Heart left ventricle (tissue), 16 donors: ENCODE results near the gene CXADR. TPM values are rescaled to one million over a fixed set of nuclear protein-coding genes. Genes with fewer than 3 reads are reported as not detected.

Source experiments
- ATAC-seq, 4 donors: fragments of 200-7000 bp; cut with Tn5 transposase; one replicate each; pipeline ENCODE4 v1.9.1; 2020 to 2022; ENCODE audit warnings: moderate library complexity in 4 of 4, mild to moderate bottlenecking in 3 of 4, moderate number of reproducible peaks in 1 of 4
- DNase-seq, 5 donors: peaks; one replicate each; pipeline ENCODE4 v3.0.0-alpha.2; 2020
- H3K27ac ChIP-seq, 12 donors: fragments of 200-600 bp; sonication (generic) in 4 of 12; one replicate each; pipeline versions ENCODE4 v1.5.0 to v1.8.0; 2016 to 2022; ENCODE audit warnings: mild to moderate bottlenecking in 2 of 12
- H3K27me3 ChIP-seq, 9 donors: fragments of 200-600 bp; sonication (generic) in 2 of 9; one replicate each; pipeline versions ENCODE4 v1.5.1 to v1.8.0; 2016 to 2022; ENCODE audit warnings: mild to moderate bottlenecking in 3 of 9
- H3K36me3 ChIP-seq, 9 donors: fragments of 200-600 bp; sonication (generic) in 2 of 9; one replicate each; pipeline versions ENCODE4 v1.5.0 to v1.8.0; 2018 to 2022; ENCODE audit warnings: mild to moderate bottlenecking in 2 of 9
- H3K4me1 ChIP-seq, 12 donors: fragments of 200-600 bp; sonication (generic) in 4 of 12; one replicate each; pipeline versions ENCODE4 v1.5.0 to v1.8.0; 2016 to 2022; ENCODE audit warnings: mild to moderate bottlenecking in 3 of 12
- H3K4me3 ChIP-seq, 12 donors: fragments of 200-600 bp; sonication (generic) in 4 of 12; one replicate each; pipeline versions ENCODE4 v1.5.0 to v1.8.0; 2017 to 2022; ENCODE audit warnings: mild to moderate bottlenecking in 9 of 12, moderate library complexity in 4 of 12
- H3K9me3 ChIP-seq, 12 donors: fragments of 200-600 bp; sonication (generic) in 4 of 12; one replicate each; pipeline versions ENCODE4 v1.5.0 to v1.8.0; 2016 to 2022; ENCODE audit warnings: mild to moderate bottlenecking in 1 of 12
- POLR2A ChIP-seq, 2 donors: fragments of 450-650 bp; IDR thresholded peaks; one replicate each; pipeline ENCODE4 v1.6.1; 2017; ENCODE audit warnings: antibody characterized with exemption in 2 of 2, mild to moderate bottlenecking in 2 of 2, moderate library complexity in 2 of 2
- WGBS, 4 donors: extraction: QIAGEN DNeasy Blood & Tissue Kit in 2 of 4; methylation state at CpG; one replicate each; pipeline versions ENCODE4 v1.1.5 to v1.1.7; 2013 to 2018; 5-methylcytosine and 5-hydroxymethylcytosine counted together
- intact Hi-C, 10 donors: fragments of 100-400 bp; cut with DNase I; formaldehyde crosslinking; loops; one replicate each; pipeline versions ENCODE4 v1.11.1 to v1.14.2; 2022
- polyA plus RNA-seq, 2 donors: library from polyadenylated mRNA; stranded (reverse); fragments of 200-250 nt; gene quantifications; one replicate each; pipeline ENCODE4 v1.2.3, GENCODE V29; 2013
- total RNA-seq, 9 donors: library from RNA; depleted of rRNA in 2 of 9; stranded (reverse); fragments of >200 nt in 2 of 9; fragmentation: NEBNext Ultra II Directional in 3 of 9; extraction: Animal tissue kit (Norgen Biotek cat#: 25700) in 3 of 9; gene quantifications; one replicate each; pipeline versions ENCODE4 v1.1.0 to v1.2.4, GENCODE V29; 2016 to 2023
- TF ChIP-seq, protein P1 (sequence below), 12 donors: fragments of 200-600 bp; sonication (generic) in 4 of 12; IDR thresholded peaks; one replicate each; pipeline versions ENCODE4 v1.5.0 to v1.8.0; 2018 to 2022; ENCODE audit warnings: antibody characterized with exemption in 12 of 12, mild to moderate bottlenecking in 5 of 12
- donor health status: ischemic (EF 13 %, LVEDD 7.1; RV severe dilation, severe dysfunction).
- donor health status: healthy with polysubstance abuse.
- donor health status: DM: no; HTN: yes; CAD: no.
- donor health status: DM: no; HTN: no; CAD: no.
- donor health status: ischemic (EF 25% LVEDD 6.9; RV normal size, moderate dysfunction).
- donor health status: ischemic (EF 25% LVEDD 5.7; RV mildly dilated, moderate dysfunction).
- donor health status: healthy.
- donor health status: DM: yes; HTN: yes; CAD: no.
- donor health status: ischemic (EF 35%, LVEDD 5.7; RV mildly dilated, moderate dysfunction).
- donor health status: nonischemic (EF 11% LVEDD 7.7; RV severe dilation, severe dysfunction).
- donor health status: DM: yes; HTN: yes; CAD: no.
- donor health status: PGD.
- donor health status: ischemic (EF 29% LVEDD 5.4; RV normal size, mild dysfunction).
- donor health status: nonischemic (EF 23%, LVEDD 6.1; RV moderate dilation, normal function).

The CXADR gene
- total and polyA plus RNA-seq, 11 donors: 7.5 to 45.1 (median 29.3) TPM

DNA sequence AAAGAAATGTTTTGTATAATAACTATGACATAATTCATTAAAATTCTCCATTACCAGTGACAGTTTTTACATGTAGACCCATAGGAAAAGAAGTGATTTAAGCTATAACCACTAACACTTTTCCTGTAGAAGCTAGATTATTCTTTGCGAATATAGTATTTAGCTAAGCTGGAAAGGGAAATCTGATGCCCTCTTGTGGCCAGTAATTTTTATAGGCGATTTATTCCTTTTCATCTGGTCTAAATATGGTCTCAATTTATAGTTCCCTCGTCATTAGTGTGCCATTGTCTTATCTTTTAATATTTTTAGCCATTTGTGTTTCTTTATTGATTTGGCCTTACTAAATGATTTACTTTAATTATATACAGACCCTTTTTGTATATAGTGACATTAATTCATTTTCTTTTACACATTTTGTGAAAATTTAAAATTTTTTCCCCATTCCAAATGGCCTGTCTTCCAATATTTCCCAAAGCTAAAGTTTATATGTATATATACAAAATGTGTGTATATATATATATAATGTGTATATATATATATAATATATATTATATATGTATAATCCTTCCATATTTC lies 73.1 kb downstream of the CXADR start:
- Histone ChIP-seq H3K36me3 (no peaks in the 10 kb centered on the region), H3K9me3 (no peaks in the 10 kb centered on the region), H3K27ac (no peak overlapping the region), H3K4me1 (no peaks in the 10 kb centered on the region), H3K27me3 (no peaks in the 10 kb centered on the region), H3K4me3 (no peak overlapping the region)
- ATAC-seq (peak in 1 of 4 donors; percentile 39), DNase-seq (no peak)
- WGBS, 4 donors: 2 to 7% (median 3%) methylated on average over 3 of the region's 3 CpGs
- TF ChIP-seq POLR2A (IDR thresholded peaks at IDR 0.05): no peak
- TF ChIP-seq, protein P1, sequence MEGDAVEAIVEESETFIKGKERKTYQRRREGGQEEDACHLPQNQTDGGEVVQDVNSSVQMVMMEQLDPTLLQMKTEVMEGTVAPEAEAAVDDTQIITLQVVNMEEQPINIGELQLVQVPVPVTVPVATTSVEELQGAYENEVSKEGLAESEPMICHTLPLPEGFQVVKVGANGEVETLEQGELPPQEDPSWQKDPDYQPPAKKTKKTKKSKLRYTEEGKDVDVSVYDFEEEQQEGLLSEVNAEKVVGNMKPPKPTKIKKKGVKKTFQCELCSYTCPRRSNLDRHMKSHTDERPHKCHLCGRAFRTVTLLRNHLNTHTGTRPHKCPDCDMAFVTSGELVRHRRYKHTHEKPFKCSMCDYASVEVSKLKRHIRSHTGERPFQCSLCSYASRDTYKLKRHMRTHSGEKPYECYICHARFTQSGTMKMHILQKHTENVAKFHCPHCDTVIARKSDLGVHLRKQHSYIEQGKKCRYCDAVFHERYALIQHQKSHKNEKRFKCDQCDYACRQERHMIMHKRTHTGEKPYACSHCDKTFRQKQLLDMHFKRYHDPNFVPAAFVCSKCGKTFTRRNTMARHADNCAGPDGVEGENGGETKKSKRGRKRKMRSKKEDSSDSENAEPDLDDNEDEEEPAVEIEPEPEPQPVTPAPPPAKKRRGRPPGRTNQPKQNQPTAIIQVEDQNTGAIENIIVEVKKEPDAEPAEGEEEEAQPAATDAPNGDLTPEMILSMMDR (IDR thresholded peaks at IDR 0.05): peak; percentile 44 to 77 (median 64)
- intact Hi-C loops: loop anchor here in 5 of 10 donors (1.0 to 5.0 kb wide), 4 partner anchors 199 to 200 kb away; no protein-coding TSS in a partner anchor

GRCh38 chr21:17590430-17590829 lies 77.6 kb downstream of the CXADR start:
- DNase-seq: no peak
- Histone ChIP-seq H3K4me3 (no peak overlapping the region), H3K4me1 (no peaks in the 10 kb centered on the region), H3K27me3 (no peaks in the 10 kb centered on the region), H3K27ac (no peak overlapping the region), H3K36me3 (peaks cover 0 to 40% (median 19%) of the 10 kb centered on the region in 9 donors), H3K9me3 (no peaks in the 10 kb centered on the region)
- no peak for ATAC-seq
- intact Hi-C loops: no loop called here
- 73 to 82% (median 77%) methylated on average over 4 of the region's 4 CpGs for WGBS, 4 donors
- TF ChIP-seq POLR2A (IDR thresholded peaks at IDR 0.05): no peak
- TF ChIP-seq, protein P1 (IDR thresholded peaks at IDR 0.05): no peak

DNA sequence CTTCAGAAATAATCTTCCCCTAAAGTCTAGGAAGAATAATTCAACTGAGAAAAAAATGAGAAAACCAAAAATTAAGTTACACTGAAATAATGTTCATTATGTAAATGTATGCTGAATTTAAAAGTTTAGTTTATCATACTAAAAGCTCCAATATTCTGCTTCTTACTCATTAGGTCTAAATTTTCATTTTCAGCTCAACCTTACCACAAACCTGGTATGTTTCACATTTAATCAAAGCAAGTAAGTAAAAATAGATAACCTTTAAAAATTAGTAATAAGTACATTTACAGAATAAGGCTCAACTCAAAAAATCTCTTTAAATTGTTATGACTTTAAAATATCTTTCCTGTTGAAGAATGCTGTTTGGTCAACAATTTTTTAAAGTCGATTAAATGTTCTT lies 84.8 kb downstream of the CXADR start:
- H3K4me1 ChIP-seq: no peaks in the 10 kb centered on the region
- no peaks in the 10 kb centered on the region for H3K27me3 ChIP-seq
- H3K4me3 ChIP-seq: no peak overlapping the region
- ATAC-seq: no peak
- peaks cover 0 to 93% (median 85%) of the 10 kb centered on the region in 9 donors for H3K36me3 ChIP-seq
- H3K9me3 ChIP-seq: no peaks in the 10 kb centered on the region
- 65 to 81% (median 78%) methylated on average over 1 of the region's 1 CpG for WGBS, 4 donors
- H3K27ac ChIP-seq: no peak overlapping the region
- no peak for DNase-seq
- intact Hi-C loops: no loop called here
- TF ChIP-seq, protein P1 (IDR thresholded peaks at IDR 0.05): no peak
- TF ChIP-seq POLR2A (IDR thresholded peaks at IDR 0.05): no peak

DNA sequence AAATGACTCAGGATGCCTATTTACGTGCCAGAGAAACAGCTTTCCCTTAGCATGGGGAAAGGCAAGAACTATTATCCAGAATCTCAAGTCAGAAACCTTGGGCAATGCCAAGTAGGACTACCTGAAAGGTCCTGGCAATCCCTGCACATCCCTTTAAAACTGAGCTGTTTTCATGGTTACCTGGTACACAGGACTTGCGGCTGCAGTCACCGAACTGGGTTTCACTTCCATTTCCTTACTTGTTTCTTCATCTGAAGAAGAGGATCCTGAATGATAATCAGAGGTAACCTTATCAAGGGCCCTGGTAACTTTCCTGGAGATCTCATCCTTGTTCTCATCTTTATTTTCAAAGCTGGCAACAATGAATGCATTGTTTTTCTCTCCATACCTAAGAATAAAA lies 85.6 kb downstream of the CXADR start:
- Histone ChIP-seq H3K27me3 (no peaks in the 10 kb centered on the region), H3K9me3 (no peaks in the 10 kb centered on the region), H3K36me3 (peaks cover 0 to 93% (median 84%) of the 10 kb centered on the region in 9 donors), H3K27ac (no peak overlapping the region), H3K4me1 (no peaks in the 10 kb centered on the region), H3K4me3 (no peak overlapping the region)
- no peak for TF ChIP-seq POLR2A (IDR thresholded peaks at IDR 0.05)
- TF ChIP-seq, protein P1 (IDR thresholded peaks at IDR 0.05): no peak
- no peak for ATAC-seq
- no peak for DNase-seq
- intact Hi-C loops: no loop called here
- 92 to 96% (median 94%) methylated on average over 3 of the region's 3 CpGs for WGBS, 4 donors
